ENCODE measurements around the gene ZNF860.
"Not testable (repeated sequence)": the region's sequence is repeated elsewhere in the genome, so short reads cannot be mapped to it uniquely, and the experiment has no call there.

The ZNF860 gene

DNA sequence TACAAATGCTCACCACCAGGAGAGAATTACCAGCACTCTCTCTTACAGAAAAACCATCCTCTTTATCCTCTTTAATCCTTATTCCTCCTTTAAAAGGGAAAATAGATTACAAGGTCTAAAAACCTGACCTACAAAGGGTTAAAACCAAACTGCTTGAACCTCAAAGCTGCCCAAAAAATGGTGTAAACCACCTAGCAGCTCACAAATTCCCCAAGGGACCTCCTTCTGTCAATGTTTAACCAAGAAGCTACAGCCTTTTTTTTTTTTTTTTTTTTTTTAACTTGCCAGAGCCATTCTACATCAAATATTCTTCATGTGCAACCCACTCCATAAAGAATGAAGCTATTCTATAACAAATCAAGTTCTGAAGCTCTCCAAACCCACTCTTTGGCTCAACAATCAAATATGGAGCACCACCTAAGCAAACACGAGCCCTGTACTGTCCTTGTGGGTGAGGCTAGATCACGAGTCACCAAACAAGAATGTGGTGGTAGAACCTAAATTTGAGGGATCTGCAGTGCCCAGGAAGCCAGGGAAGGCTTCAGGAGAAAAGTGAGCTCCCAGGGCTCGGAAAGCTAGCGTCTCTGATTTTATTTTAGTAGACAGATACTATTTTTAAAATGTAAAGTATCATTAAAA lies 20.6 kb upstream of the ZNF860 start:
- no peak for DNase-seq (ENCODE audit: low spot score)

DNA sequence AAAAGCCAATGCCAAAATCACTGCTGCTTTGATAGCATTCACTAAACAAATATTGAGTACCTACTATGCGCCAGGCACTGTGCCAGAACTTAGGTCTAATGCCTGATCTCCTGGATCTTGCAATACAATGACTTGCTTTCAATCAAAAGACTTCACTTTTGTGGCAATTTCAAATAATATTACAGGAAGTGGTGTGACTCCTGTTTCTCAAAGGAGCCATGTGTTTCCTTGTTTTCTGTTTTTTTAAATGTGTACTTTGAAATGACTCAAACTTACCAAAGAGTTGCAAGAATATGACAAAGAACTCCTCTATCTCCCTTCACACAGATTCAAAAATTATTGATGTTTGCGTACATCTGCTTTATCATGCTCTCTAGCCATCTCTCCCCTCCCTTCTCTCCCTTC lies 18.7 kb upstream of the ZNF860 start:
- no peak for DNase-seq (ENCODE audit: low spot score)

DNA sequence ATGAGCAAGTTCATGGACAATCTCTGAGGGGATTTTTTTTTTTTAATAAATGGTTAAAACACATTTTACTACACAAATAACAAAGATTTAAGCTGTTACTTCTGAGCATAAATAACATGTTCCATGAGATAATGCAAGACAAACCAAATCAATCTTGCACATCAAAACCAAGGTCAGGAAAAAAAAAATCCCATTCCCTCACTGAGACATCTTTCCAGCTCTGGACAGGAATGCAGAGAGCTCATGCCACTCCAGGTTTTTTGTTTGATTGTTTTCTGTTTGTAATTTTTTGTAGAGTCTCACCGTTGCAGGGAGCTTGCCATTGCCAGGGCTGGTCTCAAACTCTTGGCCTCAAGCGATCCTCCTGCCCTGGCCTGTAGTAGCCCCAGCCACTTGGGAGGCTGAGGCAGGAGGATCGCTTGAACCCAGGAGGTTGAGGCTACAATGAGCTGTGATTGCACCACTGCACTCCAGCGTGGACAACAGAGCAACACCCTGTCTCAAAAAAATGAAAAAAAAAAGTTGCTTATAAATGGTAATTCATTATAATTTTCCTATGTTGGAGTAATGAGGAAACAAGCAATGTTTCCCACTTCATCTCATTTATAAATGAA lies 14.5 kb upstream of the ZNF860 start:
- no peak for DNase-seq (ENCODE audit: low spot score)

DNA sequence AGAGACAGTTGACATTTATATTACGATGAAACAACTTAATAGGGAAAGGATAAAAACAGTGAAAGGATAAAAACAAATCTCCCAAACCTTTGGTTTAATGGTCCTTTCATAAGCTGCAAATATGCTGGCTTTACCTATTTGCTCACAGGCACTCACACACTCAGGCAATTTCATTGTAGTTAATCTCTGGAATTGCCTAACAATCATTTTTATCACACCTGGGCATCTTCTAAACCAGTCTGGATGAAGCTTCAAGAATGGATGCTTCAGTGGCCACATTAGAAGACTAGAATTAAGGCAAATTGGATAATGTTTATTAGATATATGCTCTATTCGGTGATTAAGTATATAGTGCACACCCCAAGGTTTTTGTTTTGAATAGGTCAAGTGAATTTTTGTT lies 14.0 kb upstream of the ZNF860 start:
- DNase-seq (ENCODE audit: low spot score) = no peak

DNA sequence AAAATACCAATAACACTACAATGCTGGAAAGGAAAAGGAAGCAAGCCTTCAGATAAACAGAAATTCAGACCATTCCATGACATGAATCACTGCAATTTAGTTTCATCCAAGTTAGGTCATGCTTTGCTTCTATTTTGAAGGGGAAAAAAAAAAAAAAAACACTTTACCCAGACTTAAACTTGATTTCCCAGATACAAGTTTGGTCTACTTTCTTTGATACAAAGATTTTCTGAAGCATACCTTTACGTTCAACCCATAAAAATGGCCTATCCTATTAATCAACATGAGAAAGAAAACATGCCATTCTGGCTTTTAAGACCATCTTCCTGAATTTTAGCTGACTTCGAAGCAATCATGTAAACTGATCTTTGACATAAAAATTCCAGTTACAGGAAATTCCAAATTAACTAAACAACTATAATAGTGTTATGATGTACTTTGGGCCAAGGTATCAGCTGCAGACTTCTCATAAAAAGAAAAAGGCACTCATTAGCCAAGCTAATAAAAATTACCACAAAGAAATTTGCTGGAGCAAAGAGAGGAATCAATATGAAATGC lies 13.1 kb upstream of the ZNF860 start:
- DNase-seq (ENCODE audit: low spot score) = no peak

- DNase-seq (ENCODE audit: low spot score) = no peak
Measured at GRCh38 chr3:31968927-31969418, 12.6 kb upstream of the ZNF860 start.

DNA sequence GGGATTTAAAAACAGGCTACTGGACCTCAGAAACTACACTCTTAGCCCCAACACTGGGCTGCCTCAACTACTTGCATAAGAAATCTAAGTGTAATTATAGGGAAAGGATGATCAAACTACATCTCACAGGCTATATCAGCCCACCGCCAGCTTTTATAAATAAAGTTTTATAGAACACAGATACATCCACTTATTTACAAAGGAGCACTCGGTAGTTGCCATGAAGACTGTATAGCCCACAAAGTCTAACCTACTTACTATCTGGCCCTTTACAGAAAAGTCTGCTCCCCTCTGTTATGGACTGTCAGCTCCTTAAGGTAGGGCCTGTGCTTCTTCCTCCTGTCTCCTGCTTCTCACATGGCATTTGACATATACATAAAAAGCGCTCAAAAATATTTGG lies 9.9 kb upstream of the ZNF860 start:
- no peak for DNase-seq (ENCODE audit: low spot score)

DNA sequence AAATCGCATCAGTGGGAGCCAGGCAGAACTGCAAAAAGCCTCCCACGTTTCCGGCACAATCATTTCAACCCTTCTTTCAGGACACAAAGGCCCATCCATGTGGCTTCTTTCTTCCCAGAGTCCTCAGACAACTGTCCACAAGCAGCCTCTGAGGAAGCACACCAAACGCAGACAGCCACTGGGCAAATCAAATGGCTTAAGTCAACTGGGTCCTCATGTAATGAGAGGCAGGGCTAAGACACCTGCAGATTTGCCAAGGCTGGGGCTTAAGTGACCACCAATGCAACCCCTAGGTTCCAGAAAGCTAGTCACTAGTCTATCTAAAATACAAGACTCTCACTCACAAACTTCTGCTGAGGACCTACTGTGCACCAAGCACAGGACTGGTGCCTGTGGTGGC lies 8.5 kb upstream of the ZNF860 start:
- DNase-seq (ENCODE audit: low spot score) = no peak

DNA sequence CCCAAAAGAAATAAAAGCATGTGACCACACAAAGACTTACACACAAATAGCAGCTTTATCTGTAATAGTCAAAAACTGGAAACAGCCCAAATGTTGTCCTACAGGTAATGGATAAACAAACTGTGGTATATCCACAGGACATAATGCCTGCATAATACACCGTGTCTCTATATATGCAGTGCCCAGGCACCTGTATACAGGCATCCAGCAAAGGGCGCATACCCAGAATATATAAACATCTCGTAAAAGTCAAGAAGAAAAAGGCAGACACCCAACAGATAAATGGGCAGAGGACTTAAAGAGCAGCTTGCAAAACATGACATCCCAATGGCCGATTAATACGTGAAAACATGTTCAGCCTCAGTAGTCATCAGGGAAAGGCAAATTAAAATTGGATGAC lies 7.7 kb upstream of the ZNF860 start:
- DNase-seq (ENCODE audit: low spot score) = no peak

GRCh38 chr3:31974471-31974870 lies 7.1 kb upstream of the ZNF860 start:
- DNase-seq (ENCODE audit: low spot score) = no peak

- DNase-seq (ENCODE audit: low spot score) = no peak
Measured at GRCh38 chr3:31974964-31975363, 6.6 kb upstream of the ZNF860 start.

DNA sequence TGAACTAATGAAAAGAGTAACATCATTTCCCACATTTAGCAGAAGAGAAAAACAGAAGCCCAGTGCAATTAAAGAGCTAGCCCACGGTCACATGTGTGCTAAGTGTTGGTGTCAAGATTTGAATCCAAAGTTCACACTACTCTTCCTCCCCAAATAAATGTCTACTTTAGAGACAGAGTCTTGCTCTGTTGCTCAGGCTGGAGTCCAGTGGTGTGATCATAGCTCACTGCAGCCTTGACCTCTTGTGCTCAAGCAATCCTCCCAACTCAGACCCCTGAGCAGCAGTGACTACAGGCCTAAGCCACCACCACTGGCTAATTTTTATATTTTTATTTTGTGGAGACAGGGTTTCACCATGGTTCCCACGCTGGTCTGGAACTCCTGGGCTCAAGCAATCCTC lies 5.2 kb upstream of the ZNF860 start:
- no peak for DNase-seq (ENCODE audit: low spot score)

- DNase-seq (ENCODE audit: low spot score) = no peak
Measured at GRCh38 chr3:31977736-31978135, 3.8 kb upstream of the ZNF860 start.

DNA sequence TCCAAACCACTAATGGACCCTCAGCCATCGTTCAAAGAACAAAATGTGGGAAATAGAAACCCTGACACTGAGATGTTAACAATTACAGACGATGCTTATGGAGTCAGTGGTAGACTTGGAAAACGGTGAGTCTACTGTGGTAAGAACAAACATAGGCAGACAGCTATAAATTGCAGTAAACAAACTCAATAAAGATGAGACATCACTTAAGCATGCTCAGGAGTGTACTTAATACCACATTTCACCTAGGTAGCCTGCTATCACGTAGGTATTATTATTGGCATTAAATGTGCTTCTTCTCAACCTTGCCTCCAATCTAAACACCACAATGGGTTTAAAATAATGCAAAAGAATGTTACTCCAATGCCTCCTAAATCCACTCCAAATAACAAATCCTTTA lies 3.0 kb upstream of the ZNF860 start:
- DNase-seq (ENCODE audit: low spot score) = no peak

DNA sequence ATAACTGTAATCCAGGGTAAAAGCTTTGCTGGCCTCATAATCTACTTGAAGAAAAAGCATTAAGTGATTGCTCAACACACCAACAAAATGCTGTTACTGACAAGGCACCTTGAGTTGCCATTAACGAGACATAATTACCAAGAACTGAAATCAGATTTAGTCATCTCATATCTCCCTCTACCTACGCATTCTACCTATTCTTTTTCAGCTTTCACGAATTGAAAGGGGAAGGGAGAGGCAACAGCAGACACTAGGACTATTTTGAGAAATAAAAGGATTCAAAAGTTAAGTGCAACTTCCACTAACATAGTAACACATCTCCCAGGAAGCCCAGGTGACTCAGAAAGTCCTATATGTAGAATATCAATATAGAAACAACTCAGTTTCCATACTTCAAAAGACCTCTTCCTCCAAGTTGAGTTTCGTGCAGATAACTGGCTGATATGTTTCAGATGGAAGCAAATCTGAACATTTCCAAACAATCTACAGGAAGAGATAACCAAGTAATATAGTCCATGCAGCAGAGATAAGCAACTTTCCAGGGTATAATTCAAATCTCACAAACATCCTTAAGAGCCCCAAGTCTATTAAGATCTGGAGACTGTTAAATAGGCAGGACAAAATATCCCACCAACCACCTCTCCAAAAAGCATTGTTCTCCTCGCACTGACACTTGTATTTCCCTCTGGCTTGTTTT lies 2.4 kb upstream of the ZNF860 start:
- no peak for DNase-seq (ENCODE audit: low spot score)

DNA sequence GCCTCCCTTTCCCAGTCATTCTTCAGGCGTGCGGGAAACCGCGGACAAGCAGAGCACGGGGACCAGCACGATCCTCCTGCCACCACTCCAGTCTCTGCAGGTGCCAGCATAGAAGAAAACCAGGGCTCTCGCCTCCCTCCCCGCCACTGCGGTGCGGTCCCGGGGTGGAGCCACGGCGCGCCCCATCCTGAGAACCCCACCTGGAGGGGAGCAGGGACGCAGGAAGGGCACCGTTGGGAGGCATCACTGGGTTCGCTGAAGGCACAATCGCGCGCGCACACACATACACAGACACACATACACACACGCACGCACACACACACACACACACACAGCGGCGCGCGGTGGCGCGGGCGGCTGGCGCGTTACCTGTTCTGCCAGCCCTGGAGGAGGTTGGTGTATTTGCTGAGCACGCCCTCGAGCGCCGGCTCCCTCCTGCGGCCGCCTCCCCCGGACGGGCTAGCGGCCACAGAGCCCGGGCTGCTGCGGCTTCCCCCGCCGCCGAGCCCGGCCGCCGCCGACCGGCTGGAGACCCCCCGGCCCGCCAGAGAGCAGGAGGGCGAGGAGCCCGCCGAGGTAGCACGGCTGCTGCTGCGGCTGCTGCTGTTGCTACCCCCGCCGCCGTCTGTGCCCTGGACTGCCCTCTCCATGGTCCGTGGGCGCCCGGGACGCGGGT lies 882 bp upstream of the ZNF860 start:
- DNase-seq (ENCODE audit: low spot score) = no peak

DNA sequence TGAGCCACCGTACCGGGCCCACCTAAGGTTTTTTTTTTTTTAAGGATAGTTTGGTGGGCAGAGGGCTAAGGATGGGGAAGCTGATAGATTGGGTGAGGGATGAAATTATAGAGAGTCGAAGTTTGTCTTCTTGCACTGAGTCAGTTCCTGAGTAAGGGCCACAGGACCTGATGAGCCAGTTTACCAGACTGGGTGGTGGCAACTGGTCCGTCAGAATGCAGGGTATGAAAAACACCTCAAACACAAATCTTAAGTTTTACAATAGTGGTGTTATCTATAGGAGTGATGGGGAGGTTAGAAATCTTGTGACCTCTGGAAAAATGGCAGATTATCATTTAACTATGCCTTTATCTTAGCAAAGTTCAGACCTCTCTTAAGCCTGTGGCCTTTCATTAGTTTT lies 2.8 kb downstream of the ZNF860 start:
- DNase-seq (ENCODE audit: low spot score) = no peak

DNA sequence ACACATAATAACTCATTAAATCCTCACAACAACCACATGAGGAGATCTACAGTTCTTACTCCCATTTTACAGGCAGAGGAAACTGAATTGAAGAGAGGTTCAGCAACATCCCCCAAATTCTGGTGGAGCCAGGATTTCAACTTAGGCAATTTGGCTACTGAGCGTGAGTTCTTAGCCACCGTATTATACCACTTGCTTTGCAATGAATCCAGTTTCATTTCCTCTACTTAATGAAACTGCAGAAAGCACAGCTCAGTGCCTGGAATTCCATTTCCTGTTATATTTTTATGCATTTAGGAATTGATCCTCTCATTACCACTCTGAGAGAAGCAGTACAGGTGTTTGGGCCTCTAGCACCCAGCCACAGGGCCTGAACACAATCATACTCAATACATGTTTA lies 4.3 kb downstream of the ZNF860 start:
- DNase-seq (ENCODE audit: low spot score) = no peak

DNA sequence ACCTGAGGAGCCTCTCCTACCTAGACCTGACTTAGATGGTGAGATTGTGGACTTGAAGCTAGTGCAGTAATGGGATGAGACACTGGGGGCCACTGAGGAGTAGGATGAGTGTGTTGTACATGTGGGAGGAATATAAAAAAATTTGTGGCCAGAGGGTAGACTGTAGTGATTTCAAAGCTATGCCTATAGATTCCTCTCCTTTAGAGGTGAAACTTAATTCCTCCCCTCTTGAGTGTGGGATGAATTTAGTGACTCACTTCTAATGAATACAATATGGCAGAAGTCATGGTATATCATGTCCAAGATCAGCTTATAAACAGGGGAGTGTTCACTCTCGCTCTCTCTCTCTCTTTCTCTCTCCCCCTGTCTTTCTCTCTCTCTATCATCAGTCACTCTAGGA lies 6.7 kb downstream of the ZNF860 start:
- DNase-seq (ENCODE audit: low spot score) = no peak

- DNase-seq (ENCODE audit: low spot score) = not testable (repeated sequence)
Measured at GRCh38 chr3:31992995-31993394, 11.4 kb downstream of the ZNF860 start.

- no peak for DNase-seq (ENCODE audit: low spot score)
Measured at GRCh38 chr3:31993843-31994242, 12.3 kb downstream of the ZNF860 start.

- not testable (repeated sequence) for DNase-seq (ENCODE audit: low spot score)
Measured at GRCh38 chr3:31995026-31995425, 13.5 kb downstream of the ZNF860 start.

DNA sequence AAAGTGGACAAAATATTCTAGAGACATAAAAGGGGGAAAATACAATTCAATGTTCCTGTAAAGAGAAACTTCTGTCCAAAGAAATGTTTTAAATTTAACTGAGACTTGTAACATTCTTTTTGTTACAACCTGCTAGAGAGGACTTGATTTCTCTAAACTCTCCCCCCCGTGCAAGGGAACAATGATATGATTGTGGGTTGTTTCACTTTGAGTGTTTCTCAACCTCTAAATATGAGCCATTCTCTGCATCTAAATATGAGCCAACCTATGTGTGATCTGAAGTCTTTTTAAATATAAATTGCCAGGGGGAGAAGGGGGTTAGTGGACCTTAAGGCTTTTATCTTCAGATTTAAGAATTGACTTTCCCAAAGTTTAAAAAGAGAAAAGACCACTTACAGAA lies 14.6 kb downstream of the ZNF860 start:
- DNase-seq (ENCODE audit: low spot score) = no peak

Data from left forelimb (tissue), 1 donor.